HG02571 (cell line): Measurements from ENCODE around the gene ARVCF.

Experiments used
- ATAC-seq: cut with Tn5 transposase; IDR thresholded peaks from one replicate; pipeline ENCODE4 v1.9.1; 2021; ENCODE audit warnings: mild to moderate bottlenecking, moderate library complexity; ENCODE audit not compliant: unreplicated experiment

ARVCF gene

GRCh38 chr22:19974935-19975706 is 41.5 kb downstream of the ARVCF start:
- no peak for ATAC-seq

DNA sequence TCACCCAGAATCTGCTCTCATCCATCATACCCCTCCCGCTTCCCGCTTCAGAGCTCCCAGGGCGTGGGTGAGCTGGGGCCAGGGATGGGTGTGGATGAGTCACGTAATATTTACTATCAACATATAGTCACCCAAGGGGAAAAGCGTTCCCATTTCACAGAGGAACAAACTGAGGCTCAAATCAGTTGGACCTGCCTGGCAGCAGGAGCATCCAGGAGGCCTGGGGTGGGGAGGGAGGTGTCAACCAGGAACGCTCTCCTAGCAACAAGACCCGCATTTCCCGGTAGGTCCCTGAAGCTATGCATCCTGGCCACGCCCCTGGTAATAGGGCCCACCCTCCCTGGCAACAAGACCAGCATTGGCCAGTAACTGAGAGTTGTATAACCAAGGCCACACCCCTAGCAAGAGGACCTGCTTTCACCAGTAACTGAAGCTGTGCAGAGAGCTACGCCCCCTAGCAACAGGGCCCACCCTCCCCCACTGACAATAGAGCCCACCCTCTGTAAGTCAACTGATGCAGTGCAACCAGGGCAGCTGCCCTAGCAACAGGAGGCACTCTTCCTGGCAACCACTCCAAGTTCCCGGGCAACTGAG is 42.3 kb downstream of the ARVCF start:
- no peak for ATAC-seq

- no peak for ATAC-seq
These were observed 42.9 kb downstream of the ARVCF start for GRCh38 chr22:19973551-19974267.

- ATAC-seq: no peak
These were observed 43.7 kb downstream of the ARVCF start for GRCh38 chr22:19972652-19973550.

DNA sequence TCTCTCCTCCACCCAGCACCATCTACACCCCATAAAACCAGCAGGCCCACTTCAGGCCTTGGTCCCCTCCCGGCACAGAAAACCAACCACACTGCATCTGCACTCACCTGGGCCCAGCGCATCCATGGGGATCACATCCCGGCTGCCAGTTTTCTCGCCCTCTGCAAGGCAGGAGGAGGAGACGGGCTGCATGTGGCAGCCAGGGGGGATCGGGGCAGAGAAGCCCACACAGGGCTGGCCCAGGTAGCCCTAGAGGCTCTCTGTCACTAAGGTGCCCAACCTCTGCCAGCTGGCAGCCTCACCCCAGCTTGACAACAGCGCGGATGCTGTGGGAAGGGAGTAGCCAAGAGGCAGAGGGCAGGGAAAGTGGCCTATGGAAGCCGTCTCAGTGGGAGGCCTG is 44.4 kb downstream of the ARVCF start:
- ATAC-seq: no peak

- no peak for ATAC-seq
These were observed 45.1 kb downstream of the ARVCF start for GRCh38 chr22:19971276-19972124.

- no peak for ATAC-seq
These were observed 45.9 kb downstream of the ARVCF start for GRCh38 chr22:19970479-19971275.

DNA sequence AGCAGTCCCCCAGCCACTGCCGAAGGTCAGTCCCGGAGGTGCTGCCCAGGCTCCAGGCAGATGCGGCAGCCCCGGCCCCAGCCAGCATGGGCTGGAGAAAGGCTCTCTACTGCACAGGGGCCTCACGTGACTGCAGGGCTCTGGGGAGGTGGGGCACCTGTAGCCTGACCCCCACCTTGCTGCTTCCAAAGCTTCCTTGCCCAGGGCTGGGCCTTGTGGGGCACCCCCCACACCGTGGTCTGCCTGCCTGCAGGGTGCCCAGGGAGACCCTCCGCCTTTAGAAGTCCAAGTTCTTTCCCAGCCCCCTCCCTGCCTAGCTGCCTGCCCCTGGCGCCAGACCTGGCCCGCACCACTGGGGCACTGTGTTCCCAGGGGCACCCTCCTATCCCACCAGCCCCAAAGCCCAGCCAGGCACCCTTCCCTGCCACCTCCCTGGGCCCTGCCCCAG is 46.6 kb downstream of the ARVCF start:
- no peak for ATAC-seq

DNA sequence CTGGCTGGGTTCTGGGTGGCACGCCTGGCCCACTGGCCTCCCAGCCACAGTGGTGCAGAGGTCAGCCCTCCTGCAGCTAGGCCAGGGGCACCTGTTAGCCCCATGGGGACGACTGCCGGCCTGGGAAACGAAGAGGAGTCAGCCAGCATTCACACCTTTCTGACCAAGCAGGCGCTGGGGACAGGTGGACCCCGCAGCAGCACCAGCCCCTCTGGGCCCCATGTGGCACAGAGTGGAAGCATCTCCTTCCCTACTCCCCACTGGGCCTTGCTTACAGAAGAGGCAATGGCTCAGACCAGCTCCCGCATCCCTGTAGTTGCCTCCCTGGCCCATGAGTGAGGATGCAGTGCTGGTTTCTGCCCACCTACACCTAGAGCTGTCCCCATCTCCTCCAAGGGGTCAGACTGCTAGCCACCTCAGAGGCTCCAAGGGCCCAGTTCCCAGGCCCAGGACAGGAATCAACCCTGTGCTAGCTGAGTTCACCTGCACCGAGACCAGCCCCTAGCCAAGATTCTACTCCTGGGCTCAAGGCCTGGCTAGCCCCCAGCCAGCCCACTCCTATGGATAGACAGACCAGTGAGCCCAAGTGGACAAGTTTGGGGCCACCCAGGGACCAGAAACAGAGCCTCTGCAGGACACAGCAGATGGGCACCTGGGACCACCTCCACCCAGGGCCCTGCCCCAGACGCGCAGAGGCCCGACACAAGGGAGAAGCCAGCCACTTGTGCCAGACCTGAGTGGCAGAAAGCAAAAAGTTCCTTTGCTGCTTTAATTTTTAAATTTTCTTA is 47.3 kb downstream of the ARVCF start:
- no peak for ATAC-seq

DNA sequence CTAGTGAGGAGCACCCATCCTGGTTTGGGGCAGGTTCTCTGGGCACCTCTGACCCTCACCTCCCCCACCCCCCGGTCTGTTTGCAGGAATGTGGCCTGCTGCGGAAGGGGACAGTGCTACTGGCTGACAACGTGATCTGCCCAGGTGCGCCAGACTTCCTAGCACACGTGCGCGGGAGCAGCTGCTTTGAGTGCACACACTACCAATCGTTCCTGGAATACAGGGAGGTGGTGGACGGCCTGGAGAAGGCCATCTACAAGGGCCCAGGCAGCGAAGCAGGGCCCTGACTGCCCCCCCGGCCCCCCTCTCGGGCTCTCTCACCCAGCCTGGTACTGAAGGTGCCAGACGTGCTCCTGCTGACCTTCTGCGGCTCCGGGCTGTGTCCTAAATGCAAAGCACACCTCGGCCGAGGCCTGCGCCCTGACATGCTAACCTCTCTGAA is 48.2 kb downstream of the ARVCF start:
- no peak for ATAC-seq

DNA sequence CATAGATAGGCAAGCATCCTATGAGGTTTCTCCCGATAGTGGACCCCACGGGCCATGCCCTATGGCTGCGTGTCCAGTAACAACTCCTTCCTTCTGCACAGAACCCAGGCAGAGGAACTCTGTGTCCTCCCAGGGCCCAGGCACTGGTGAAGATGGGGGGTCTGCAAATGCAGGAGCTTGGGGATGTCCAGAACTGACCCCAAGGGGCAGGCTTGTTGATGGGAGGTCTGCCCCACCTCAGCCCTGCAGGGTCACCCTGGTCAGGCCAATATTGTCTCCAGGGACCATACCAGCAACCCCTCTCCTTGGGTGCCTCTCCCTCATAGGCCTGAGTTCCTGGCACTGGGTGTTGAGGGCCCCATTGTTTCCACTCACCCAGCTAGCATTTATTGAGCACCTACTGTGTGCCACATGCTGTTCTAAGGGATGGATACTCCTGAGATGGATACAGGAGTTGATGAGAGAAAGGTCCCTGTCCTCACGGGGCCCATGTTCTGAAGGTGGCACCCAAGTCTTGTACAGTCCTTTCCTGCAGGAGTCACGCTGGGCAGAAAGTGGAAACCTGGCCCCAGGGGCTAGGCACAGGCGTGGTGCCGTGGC is 48.7 kb downstream of the ARVCF start:
- ATAC-seq: no peak

GRCh38 chr22:19966908-19967750 is 49.5 kb downstream of the ARVCF start:
- no peak for ATAC-seq

GRCh38 chr22:19965771-19966709 is 50.6 kb downstream of the ARVCF start:
- ATAC-seq: no peak

- no peak for ATAC-seq
These were observed 51.8 kb downstream of the ARVCF start for GRCh38 chr22:19964701-19965386.

- ATAC-seq: no peak
These were observed 52.6 kb downstream of the ARVCF start for GRCh38 chr22:19963863-19964642.
